SIG-M5 (cell line): Measurements from ENCODE around the gene PARVA.
"Not testable (repeated sequence)": the region's sequence is repeated elsewhere in the genome, so short reads cannot be mapped to it uniquely, and the experiment has no call there.

Experiments used
- DNase-seq: peaks from one replicate; lab custom pipeline; 2025; lab: John Stamatoyannopoulos, UW

Gene PARVA

DNA sequence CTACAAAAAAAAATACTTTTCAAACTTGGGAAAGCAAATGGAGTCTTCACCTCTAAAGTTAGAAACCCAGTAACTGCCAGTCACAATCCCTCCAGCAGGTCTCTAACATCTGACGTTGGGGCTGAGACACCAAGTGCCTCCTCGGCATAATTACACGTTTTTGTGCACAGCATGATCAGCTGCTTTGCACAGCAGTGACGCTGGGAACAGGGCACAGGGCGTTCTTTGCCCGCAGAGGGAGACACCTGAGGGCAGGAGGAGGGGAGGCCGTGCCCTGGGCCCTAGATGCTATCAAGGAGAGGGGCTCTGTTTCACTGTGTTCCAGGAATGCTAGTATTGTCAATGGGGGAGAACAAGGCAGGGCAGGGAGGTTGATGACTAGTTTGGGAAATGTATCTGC lies 120.1 kb downstream of the PARVA start:
- no peak for DNase-seq

DNA sequence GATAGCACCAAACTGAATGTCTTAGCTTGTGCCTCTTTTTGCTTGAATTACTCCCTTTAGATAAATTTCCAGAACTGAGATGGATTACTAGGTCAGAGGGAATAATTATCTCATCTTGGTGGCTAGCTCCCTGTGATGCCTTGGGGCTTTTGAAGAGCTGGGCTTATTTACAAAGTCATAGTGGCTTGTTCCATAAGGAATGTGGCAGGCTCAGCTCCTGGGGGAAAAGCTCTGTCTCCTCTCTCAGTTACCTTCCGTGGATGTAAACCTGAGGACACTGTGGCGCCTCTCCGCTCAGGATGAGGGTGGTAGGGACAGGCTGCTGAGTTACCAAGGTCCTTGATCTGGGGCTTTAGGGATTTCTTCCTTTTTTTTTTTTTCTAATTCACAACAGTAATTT lies 121.7 kb downstream of the PARVA start:
- no peak for DNase-seq

DNA sequence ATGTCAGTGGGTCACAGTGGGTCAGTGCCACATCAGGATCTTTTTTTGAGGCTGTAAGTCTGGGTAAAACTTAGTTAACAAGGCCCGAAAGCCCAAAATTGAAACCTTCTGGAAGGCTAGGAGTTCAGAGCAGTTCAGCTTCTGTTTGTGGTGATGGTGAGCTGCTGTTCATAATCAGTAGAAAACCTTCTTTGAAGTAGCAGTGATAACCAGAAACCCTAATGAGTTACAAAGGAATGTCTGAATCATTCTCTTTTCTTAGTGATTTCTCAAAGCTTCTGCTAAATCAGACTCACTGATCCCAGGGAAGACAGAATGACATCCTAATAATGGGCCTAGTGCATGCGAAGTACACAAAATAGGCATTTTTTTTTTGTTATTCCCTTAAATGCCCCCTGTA lies 124.7 kb downstream of the PARVA start:
- DNase-seq, result no peak

DNA sequence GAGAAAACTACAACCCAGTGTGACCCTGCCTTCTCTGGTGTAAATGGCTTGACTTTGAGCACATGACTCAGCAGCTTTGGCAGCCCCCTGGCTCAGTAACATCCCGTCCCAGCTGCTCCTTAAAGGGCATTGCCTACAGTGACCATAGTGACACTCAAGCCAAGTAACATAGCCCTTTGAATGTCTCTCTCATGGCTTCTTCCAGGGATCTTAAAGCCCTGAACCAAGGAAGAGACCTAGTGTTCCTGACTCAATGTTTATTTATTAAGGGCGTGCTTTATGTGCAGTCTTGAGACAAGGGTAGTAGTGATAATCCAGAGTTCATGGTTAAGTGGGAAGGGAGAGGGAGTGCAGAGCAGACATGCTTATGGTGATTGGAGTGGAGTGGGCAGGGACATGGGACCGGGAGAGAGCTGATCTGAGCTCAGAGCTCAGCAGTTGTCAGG lies 125.7 kb downstream of the PARVA start:
- no peak for DNase-seq

DNA sequence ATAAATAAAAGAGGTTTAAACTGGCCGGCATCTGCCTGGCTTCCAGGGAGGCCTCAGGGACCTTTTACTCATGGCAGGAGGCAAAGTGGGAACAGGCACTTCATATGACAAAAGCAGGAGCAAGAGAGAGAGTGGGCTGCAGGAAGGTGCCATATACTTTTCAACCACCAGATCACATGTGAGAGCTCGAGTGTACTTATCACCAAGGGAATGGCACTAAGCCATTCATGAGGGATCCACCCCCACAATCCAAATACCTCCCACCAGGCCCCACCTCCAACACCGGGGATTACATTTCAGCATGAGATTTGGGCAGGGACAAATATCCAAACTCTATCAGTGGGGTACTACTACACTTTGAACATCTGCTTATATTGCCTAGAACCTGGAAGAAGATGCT lies 126.5 kb downstream of the PARVA start:
- DNase-seq, result no peak

DNA sequence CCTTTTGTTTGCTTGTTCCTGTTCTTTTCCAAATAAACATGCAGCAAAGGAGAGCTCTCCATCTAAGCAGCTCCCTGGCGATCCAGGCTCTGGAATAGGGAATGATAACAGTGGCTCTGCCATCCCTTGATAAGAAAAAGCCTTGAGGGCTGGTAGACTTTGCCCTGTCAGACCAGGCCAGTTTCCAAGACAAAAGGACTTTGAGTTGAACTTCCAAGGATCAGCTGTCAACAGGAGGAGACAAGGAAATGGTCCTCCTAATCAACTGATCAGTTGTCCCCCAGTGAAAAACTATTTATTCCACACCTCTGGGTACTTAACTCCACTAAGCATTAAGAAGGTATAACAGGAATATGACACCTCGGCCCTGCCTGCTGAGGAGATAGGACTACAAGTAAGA lies 127.8 kb downstream of the PARVA start:
- DNase-seq, result no peak

DNA sequence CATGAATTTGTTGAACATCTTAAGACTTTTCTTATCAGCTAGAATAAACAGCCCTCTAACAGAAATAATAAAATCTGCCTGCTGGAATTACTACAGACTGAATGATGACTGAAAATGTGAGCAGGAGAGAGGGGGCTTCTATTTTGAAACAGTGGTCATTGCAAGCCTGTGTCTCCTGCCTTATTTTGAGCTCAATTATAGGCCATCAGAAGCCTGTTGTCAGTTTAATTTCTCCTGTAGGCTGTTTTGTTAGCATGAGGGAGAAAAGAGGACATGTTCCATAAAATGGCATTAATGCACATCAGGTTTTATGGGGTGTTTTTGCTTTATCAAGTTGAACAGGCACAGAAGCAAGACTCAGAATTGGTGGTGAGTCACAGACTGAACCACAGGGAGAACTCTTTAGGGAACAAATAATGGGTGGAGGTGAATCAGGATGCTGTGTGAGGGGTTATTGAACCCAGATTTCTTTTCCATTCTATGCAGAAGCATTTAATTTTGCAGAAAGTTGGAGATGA lies 129.1 kb downstream of the PARVA start:
- DNase-seq, result no peak

DNA sequence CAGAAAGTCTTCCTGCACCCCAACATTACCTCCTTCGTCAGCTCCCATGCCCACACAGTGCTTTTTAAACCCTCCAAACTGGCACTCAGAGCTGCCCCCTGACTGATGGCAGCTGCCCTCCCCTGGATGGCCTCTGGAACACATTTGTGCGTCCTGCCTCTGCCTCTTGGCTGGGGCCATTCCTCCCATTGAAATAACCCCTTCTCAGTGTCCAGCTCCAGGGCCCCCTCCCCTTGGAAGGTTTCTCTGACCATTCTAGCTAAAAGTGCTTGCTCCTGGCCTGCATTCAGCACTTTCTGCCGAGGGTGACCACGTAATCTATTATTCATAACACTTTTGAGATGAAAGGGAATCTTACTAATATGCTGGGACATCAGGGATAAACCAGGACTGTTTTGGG lies 130.0 kb downstream of the PARVA start:
- no peak for DNase-seq

DNA sequence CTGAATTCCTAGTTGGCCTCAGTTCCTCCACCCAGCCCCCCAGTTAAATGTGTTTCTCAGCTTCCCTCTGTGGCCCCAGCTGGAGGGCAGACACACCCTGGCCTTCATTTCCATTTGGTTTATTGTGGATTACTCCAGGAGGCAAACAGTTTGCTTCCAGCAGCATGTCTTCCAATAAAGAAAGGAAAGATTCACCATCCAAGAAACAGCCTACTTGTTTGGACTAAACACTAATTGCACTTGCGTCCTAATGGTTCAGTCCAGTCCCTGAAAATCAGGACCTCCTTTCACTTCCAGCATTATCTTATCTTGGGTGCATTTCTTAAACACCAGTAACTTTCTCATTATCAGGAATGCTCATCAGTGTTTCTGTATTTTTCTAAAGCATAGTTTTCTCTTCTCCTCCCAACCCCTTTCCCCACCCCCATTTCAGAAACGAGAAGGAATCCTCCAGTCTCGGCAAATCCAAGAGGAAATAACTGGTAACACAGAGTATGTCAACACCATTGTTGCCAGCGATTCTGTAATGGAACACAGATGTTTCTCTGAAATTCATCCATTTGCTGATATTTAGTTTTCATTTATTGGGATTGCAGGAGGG lies 130.9 kb downstream of the PARVA start:
- DNase-seq, result no peak

DNA sequence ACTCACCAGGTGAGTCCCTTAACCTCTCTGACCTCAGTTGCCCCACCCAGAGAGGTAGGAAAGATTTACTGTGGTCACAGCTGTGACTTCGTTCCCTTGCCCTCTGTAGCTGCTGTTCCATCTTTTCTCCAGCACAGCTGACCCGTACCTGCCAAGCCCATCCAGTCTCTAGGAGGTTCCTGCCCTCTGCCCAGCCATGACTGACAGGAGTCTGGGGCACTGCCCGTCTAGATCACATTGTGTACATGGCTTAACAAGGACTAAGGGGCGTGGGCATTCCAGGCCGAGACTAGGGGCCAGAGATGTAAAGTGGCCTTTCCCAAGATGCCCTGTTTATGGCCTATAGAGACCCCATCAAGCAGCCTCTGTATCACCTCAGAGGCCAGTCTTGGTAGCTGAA lies 132.0 kb downstream of the PARVA start:
- no peak for DNase-seq

DNA sequence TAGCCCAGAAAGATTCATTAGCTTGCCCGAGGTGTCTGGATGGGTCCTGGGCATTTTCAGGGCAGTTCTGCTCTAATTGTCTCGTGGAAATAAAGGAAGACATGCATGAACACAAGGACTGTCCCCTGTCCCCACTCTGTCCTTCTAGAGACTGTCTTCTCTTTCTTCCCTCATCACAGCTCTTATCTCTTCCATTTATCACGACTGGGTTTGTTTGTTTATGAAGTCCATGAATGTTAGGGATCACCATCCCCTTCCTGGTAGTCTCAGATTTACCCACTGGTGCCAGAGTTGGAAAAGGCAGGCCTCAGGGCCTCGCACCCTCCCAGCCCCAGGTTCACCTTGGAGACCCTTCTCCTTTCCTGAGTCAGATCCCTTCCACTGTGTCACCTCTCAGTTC lies 134.8 kb downstream of the PARVA start:
- DNase-seq, result no peak

DNA sequence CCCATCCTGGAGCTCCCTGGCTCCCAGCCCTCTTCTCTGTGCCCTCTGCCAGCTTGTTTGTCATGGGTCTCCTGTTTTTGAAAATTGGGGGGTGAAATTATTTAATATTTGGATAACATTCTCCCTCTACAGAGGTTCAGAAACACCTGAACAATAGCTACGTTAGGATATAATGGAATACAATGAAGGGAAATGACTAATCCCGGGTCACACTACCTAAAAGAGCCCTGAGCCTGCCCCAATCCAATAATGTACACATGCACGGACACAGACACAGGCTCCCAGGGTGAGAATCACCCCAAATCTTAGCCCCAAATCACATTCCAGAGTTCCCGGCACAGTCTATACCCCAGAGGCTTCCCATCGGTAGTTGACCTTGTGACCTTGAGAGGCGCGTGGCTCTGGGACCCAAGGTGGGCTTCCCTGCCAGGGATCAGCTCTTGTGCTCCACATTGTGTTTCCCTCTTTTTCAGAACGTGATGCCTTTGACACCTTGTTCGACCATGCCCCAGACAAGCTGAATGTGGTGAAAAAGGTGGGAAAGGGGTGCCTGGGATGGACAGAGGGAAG lies 135.5 kb downstream of the PARVA start:
- DNase-seq, result no peak

DNA sequence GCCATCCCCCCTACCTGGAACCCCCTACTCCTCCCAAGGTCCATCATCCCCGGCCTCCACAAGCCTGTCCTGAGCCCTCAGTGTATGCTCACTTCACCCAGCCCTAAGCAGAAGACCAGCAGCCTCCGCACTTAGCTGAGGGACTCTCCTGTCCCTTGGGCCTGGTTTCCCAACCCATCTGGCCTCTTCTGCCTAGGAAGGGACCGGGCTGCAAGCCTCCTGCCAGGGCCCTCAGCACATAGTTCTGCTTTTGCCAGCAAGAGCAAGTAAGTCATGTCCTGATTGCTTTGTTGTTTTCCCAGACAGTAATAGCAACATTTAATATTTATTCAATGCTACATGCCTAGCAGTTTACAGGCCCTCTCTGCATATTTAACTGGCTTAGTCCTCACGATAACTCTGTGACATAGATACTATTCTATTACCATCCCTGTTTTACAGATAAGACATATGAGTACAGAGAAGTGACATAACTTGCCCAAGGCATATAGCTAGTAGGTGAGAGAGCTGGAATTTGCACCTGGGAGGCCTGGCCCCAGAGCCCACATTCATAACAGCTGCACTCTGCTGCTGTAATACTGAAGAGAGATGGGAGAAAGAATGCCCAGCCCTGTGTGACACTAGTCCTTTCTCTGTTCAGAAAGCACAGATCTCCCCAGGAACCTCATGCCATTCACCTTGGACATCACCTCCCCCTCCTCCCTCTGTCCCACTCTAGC lies 139.2 kb downstream of the PARVA start:
- no peak for DNase-seq

DNA sequence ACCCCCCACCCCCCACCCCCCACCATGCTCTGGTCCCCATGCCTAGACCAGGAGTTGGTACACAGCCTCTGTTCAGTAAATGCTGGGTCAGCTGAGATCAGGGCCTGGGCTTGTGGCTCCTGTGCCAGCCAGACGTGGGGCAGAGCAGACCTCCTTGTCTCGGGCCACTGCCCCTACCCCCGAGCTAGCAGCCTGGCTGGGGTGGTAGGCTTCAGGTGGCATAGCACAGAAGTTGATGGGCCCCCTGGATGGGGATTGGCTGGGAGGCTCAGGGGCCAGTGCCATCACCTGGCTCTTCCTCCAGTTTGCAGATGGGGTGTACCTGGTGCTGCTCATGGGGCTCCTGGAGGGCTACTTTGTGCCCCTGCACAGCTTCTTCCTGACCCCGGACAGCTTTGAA lies 139.9 kb downstream of the PARVA start:
- no peak for DNase-seq

DNA sequence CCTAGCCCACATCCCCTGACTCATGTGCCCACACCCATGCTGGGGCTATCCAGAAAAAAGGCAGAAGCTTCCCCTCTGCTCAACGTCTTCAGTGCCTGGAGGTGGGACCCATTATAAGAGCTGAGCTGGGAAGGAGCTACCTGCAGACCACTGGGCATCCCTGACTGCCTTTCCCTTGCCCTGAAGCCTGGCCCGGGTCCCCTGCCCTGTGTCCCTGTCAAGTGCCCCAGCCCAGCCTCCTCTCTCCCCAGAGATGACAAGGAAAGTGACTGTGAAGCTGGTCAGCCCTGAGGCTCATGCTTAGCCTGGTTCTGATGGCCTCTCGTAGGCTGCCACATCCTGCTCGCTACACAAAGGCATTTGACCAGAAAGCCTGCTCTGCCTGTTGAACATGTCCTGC lies 140.4 kb downstream of the PARVA start:
- no peak for DNase-seq

DNA sequence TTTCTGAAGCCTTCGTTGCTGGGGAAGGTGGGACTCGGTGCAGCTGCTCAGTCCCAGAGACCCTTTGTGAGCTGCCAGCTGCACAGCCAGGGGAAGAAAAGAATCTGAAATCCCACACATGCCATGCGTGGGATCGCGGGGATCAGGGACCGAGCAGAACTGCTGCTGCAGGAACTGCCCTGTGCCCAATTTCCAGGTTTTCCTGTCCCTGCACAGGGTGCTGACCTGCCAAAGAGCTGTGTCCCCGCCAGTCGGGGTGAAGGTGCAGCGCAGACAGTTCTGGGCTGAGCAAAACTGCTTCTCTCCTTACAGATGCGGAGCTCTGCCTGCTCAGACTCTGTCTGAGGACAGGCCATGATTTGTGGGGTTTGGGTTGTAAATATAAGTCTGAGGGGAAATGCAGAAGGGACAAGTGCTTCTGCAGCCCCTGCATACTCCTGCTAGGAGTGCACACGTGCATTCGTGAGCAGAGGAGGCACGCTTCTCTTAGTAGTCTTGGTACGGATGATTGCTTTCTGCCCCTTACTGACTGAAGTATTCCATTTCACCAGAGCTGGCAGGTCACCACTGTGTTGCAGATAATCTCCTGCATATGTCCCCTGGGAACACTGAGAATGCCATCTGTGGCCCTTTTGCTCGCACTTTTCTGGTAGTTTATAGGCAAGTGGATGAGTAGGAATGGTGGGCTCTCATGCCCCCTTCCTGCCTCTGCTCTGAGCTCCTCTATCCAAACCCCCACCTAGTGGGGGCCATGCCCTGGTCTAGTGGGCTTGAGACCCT lies 141.4 kb downstream of the PARVA start:
- DNase-seq, result no peak

DNA sequence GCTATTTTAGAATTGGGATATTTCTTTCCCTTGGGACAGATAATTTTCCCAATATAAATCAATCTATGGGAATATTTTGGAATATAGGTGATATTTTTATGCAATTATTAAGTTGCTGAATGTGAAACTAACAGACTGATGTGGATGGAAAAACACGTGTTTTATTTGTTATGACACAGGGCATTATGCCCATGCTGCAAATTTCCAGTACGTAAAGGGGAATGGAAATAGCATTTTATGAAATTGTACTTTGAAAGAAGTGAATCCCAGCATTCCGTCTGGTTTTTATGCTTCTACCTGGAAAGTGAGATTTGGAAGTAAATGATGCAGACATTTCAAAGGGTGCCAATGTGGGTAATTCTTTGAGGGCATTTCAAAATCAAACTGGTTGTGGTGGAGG lies 142.7 kb downstream of the PARVA start:
- no peak for DNase-seq

DNA sequence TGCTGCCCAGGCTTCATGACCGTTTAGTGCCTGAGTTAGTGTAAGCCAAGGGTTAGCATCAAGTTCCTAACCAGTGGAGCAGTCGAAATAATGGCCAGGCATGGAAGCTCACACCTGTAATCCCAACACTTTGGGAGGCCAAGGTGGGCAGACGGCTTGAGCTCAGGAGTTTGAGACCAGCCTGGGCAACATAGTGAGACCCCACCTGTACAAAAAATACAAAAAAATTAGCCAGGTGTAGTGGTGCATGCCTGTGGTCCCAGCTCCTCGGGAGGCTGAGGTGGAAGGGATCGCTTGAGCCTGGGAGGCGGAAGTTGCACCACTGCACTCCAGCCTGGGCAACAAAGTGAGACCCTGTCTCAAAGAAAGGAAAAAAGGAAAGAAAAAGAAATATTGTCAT lies 143.2 kb downstream of the PARVA start:
- DNase-seq, result not testable (repeated sequence)

DNA sequence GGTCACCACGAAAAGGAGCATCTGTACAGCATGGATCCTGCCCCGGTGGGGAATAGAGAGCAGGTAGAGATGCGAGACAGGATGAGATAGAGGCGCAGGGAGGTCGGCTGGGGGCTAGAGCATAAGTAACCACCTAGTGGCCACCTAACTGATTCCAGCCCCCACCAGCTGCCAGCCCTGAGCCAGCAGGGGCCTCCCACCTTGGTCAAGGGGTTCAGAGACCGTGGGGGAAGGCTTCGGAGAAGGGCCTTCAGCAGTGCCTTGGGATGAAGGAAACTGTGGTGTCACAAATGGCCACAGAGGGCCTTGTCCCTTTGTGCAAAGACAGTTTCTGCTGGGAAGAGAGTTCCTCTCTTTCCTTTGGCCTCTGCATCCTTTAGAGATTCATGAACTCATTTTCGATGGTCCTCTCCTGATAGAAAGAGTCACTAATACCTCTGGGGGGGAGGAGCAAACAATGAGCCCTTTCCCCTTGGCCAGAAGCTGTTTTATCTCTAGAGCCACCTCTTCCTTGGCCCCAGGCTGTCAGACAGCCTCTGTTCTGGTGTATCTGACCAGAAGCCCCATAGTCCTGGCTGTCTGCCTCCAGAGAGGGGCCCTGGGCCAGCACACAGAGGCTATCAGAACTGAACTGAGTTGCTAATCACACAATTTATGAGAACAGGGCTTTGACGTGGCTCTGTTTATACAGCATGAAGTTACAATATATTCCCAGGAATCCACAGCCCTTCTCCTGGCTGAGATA lies 146.0 kb downstream of the PARVA start:
- no peak for DNase-seq

DNA sequence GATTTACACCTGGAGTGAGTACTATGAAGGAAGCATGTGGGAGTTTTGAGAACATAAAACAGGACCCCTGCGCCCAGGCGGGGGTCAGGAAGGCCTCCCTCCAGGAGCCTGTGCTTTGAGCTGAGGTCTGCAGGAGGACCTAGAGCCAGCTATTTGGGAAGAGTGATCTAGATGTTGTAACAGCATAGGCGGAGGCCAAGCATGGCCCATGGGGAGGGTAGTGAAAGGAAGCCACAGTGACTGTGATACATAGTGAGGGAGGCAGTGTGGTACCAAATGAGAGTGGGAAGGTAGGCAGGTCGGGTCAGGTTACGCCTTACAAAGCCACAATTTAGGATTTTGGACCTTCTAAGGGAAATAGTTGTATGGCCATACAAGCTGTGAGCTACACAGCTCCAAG lies 147.5 kb downstream of the PARVA start:
- no peak for DNase-seq

DNA sequence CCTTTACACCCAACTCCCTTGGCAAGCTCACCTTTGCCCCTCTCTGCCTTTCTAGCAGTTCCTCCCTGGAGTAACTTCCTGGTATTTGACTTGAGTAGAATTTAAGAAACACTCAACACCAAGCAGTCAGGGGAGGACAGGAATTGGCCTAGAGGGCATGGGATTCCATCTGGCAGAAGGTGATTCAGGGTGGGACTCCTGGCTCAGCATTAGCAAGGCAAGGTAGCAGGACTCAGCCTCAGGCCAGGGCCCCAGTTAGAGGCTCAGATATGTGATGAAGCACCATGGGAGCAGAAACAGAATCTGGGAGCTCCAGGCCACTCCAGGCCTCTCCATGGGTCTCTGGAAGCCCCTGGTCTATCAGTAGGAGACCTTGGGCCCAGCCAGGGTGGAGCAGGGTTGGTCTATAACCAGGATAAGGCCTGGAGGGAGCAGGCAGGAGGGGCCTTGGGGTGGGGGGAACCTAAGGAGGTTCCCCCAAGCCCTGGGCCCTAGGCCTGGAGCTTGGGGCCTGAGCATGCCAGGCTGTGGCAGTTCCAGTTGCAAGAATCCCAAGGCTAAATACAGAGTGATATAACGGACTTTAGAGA lies 148.2 kb downstream of the PARVA start:
- no peak for DNase-seq

DNA sequence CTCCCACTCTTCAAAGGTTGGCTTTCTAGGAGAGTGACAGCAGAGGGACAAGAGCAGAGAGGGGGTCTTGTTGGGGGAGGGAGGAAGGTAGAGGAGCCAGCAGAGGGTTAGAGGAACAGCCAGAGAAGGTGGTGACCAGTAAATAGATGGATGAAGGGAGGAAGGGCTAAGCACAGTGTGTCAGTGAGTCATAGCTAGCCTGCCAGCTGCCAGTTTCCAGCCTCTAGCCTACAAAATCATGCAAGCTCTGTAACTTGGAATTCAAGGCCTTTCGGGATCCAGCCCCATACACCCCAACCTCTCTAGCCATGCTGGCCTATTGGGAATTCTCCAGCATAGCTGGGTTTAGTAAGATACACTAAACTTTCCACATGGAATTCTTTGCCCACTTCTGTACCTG lies 149.4 kb downstream of the PARVA start:
- no peak for DNase-seq
